HepG2 (cell line): ENCODE data around the gene RABL6. TPM values are rescaled to one million over a fixed set of nuclear protein-coding genes. Genes with fewer than 3 reads are reported as not detected.

Source experiments
- BORCS8-MEF2B ChIP-seq: sonication (generic); formaldehyde crosslinking; IDR thresholded peaks from 2 replicates; pipeline ENCODE4 v1.8.0; 2022; ENCODE audit warnings: mild to moderate bottlenecking, missing genetic modification reagents
- CREB3 ChIP-seq: sonication (generic); formaldehyde crosslinking; IDR thresholded peaks from 2 replicates; pipeline ENCODE4 v1.5.0; 2020; ENCODE audit warnings: missing genetic modification reagents
- CREM ChIP-seq, 2 experiments: sonication (generic) in 1 of 2; formaldehyde crosslinking in 1 of 2; IDR thresholded peaks; 2 replicates each; pipeline versions ENCODE4 v1.4.0 to v1.6.1; 2016 to 2020; ENCODE audit warnings: antibody characterized with exemption in 1 of 2, mild to moderate bottlenecking in 1 of 2, missing genetic modification reagents in 1 of 2
- DPF2 ChIP-seq: sonication (generic); formaldehyde crosslinking; IDR thresholded peaks from 2 replicates; pipeline ENCODE4 v1.4.0; 2020; ENCODE audit warnings: mild to moderate bottlenecking, low read depth, missing genetic modification reagents, borderline replicate concordance
- EED ChIP-seq: sonication (generic); formaldehyde crosslinking; IDR thresholded peaks from 2 replicates; pipeline ENCODE4 v1.5.0; 2020; ENCODE audit warnings: mild to moderate bottlenecking, missing genetic modification reagents
- FIP1L1 ChIP-seq: fragments of 200-400 bp; formaldehyde crosslinking; IDR thresholded peaks from 2 replicates; pipeline ENCODE4 v1.6.1; 2018; ENCODE audit warnings: low read depth, mild to moderate bottlenecking, low read length, moderate library complexity, borderline replicate concordance; ENCODE audit not compliant: insufficient read depth
- GATAD1 ChIP-seq: IDR thresholded peaks from 2 replicates; pipeline ENCODE4 v1.6.1; 2016; ENCODE audit warnings: missing genetic modification reagents, missing compliant biosample characterization
- HDAC1 ChIP-seq: sonication (generic); formaldehyde crosslinking; IDR thresholded peaks from 2 replicates; pipeline ENCODE4 v1.5.1; 2020; ENCODE audit warnings: mild to moderate bottlenecking, missing genetic modification reagents
- NFRKB ChIP-seq: fragments of 450-650 bp; IDR thresholded peaks from 2 replicates; pipeline ENCODE4 v1.6.1; 2017
- PTBP1 ChIP-seq: fragments of 200-400 bp; formaldehyde crosslinking; IDR thresholded peaks from 2 replicates; pipeline ENCODE4 v1.6.1; 2018; ENCODE audit warnings: low read length, low read depth; ENCODE audit not compliant: poor library complexity, severe bottlenecking
- RBM39 ChIP-seq: fragments of 200-400 bp; formaldehyde crosslinking; IDR thresholded peaks from one replicate; pipeline ENCODE4 v1.6.1; 2018; ENCODE audit warnings: antibody characterized with exemption, mild to moderate bottlenecking, low read depth, low read length; ENCODE audit not compliant: poor library complexity, severe bottlenecking
- SRY ChIP-seq: sonication (generic); formaldehyde crosslinking; IDR thresholded peaks from 2 replicates; pipeline ENCODE4 v1.8.0; 2022; ENCODE audit warnings: mild to moderate bottlenecking, missing genetic modification reagents
- TAF15 ChIP-seq: fragments of 200-400 bp; formaldehyde crosslinking; IDR thresholded peaks from one replicate; pipeline ENCODE4 v1.6.1; 2018; ENCODE audit warnings: mild to moderate bottlenecking, low read depth, low read length; ENCODE audit not compliant: poor library complexity, severe bottlenecking
- ZBTB39 ChIP-seq: sonication (generic); formaldehyde crosslinking; IDR thresholded peaks from 2 replicates; pipeline ENCODE4 v1.5.0; 2020; ENCODE audit warnings: missing genetic modification reagents
- ZBTB8A ChIP-seq: sonication (generic); formaldehyde crosslinking; IDR thresholded peaks from 2 replicates; pipeline ENCODE4 v1.4.0; 2020; ENCODE audit warnings: mild to moderate bottlenecking, low read depth, missing genetic modification reagents, borderline replicate concordance
- ZNF335 ChIP-seq: sonication (generic); formaldehyde crosslinking; IDR thresholded peaks from 2 replicates; pipeline ENCODE4 v1.4.0; 2020; ENCODE audit warnings: missing genetic modification reagents
- ZNF512 ChIP-seq: sonication (generic); formaldehyde crosslinking; IDR thresholded peaks from 2 replicates; pipeline ENCODE4 v1.4.0; 2020; ENCODE audit warnings: mild to moderate bottlenecking, missing genetic modification reagents
- polyA plus RNA-seq, 8 experiments: library from polyadenylated mRNA; depleted of rRNA in 3 of 8; stranded (reverse) in 7 of 8; unstranded in 1 of 8; fragments of >200 nt; fragmentation: Illumina TruSeq in 4 of 8; extraction: Trizol in 4 of 8; gene quantifications; 2 replicates each; pipeline versions ENCODE4 v1.2.1 to v1.2.3, GENCODE V29; 2011 to 2016; ENCODE audit warnings: low read depth in 4 of 8, missing spikeins in 1 of 8, mixed read lengths in 1 of 8; ENCODE audit not compliant: insufficient read depth in 1 of 8
- total RNA-seq, 5 experiments: library from RNA; depleted of rRNA; stranded (reverse); fragments of >200 nt; fragmentation: Illumina TruSeq; extraction: Trizol; gene quantifications; 2 replicates each; pipeline ENCODE4 v1.2.3, GENCODE V29; 2016; ENCODE audit warnings: low read depth in 1 of 5
- TF ChIP-seq, protein P1 (sequence below): sonication (generic); formaldehyde crosslinking; IDR thresholded peaks from 2 replicates; pipeline ENCODE4 v1.4.0; 2020; ENCODE audit warnings: missing genetic modification reagents, borderline replicate concordance

RABL6 gene
- total and polyA plus RNA-seq, 2 of the 13 experiments (the other 11 are each of a cell fraction or from before 2014, with no cell fraction given): 81.5 to 125 TPM

DNA sequence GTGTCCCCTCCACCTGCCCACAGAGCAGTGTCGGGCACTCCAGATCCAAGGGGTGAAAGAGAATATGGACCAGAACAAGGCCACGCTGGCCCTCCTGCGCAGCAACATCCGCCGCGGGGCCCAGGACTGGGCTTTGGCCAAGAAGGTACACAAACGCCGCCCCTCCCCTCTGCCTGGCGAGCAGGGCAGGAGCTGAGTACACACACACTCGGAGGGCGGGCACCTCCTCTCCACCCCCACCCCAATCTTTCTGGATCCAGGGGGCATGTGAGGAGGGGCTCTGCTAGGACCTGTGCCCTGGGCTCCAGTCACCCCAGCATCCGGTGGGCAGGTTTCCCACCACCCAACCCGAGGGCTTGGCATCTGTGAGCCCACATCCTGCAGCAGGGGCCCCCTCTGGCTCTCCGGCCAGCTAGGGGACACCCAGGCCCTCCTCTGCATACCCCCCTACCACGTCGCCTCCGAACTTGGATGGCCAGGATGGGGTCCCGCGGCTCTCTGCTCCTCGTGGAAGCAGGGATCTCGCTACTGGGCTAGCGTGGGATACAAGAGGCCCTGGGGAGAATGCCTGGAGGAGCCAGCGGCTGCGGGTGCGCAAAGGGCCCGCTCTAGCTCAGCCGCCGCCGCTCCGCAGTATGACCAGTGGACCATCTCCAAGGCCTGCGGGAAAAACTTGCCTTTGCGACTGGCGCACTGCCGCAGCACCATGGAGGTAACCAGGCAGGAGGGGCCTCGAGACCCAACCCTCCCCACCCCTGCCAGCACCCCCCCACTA, 8.5 kb upstream of the RABL6 start (continued):
- TF ChIP-seq, protein P1, sequence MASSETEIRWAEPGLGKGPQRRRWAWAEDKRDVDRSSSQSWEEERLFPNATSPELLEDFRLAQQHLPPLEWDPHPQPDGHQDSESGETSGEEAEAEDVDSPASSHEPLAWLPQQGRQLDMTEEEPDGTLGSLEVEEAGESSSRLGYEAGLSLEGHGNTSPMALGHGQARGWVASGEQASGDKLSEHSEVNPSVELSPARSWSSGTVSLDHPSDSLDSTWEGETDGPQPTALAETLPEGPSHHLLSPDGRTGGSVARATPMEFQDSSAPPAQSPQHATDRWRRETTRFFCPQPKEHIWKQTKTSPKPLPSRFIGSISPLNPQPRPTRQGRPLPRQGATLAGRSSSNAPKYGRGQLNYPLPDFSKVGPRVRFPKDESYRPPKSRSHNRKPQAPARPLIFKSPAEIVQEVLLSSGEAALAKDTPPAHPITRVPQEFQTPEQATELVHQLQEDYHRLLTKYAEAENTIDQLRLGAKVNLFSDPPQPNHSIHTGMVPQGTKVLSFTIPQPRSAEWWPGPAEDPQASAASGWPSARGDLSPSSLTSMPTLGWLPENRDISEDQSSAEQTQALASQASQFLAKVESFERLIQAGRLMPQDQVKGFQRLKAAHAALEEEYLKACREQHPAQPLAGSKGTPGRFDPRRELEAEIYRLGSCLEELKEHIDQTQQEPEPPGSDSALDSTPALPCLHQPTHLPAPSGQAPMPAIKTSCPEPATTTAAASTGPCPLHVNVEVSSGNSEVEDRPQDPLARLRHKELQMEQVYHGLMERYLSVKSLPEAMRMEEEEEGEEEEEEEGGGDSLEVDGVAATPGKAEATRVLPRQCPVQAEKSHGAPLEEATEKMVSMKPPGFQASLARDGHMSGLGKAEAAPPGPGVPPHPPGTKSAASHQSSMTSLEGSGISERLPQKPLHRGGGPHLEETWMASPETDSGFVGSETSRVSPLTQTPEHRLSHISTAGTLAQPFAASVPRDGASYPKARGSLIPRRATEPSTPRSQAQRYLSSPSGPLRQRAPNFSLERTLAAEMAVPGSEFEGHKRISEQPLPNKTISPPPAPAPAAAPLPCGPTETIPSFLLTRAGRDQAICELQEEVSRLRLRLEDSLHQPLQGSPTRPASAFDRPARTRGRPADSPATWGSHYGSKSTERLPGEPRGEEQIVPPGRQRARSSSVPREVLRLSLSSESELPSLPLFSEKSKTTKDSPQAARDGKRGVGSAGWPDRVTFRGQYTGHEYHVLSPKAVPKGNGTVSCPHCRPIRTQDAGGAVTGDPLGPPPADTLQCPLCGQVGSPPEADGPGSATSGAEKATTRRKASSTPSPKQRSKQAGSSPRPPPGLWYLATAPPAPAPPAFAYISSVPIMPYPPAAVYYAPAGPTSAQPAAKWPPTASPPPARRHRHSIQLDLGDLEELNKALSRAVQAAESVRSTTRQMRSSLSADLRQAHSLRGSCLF (CRISPR knock-in tag): no peak
- TF ChIP-seq NFRKB: no peak
- no peak; the same call in 1 of the 2 replicates for TF ChIP-seq SRY
- TF ChIP-seq TAF15: no peak
- no peak for TF ChIP-seq PTBP1
- 0 out of 2 replicates have a peak, but pooled peaks have one; percentile 59 for TF ChIP-seq BORCS8-MEF2B (CRISPR knock-in tag)
- 0 out of 2 replicates have a peak, but pooled peaks have one; percentile 58 for TF ChIP-seq EED (CRISPR knock-in tag)
- no peak for TF ChIP-seq ZBTB8A (CRISPR knock-in tag)
- TF ChIP-seq ZNF335 (CRISPR knock-in tag): peak; percentile 78; the same call in 1 of the 2 replicates
- TF ChIP-seq HDAC1 (CRISPR knock-in tag): peak; percentile 69; the same call in 1 of the 2 replicates
- peak; percentile 38; the same call in 1 of the 2 replicates for TF ChIP-seq CREM (IDR thresholded peaks at IDR 0.05)
- no peak for TF ChIP-seq CREM (CRISPR knock-in tag; IDR thresholded peaks at IDR 0.05)
- no peak for TF ChIP-seq CREB3 (CRISPR knock-in tag)
- TF ChIP-seq RBM39: peak; percentile 51
- peak; percentile 30 for TF ChIP-seq ZBTB39 (CRISPR knock-in tag)
- 0 out of 2 replicates have a peak, but pooled peaks have one; percentile 1 for TF ChIP-seq FIP1L1
- TF ChIP-seq ZNF512 (CRISPR knock-in tag): no peak
- TF ChIP-seq DPF2: peak; percentile 82
- peak; percentile 57; the same call in 1 of the 2 replicates for TF ChIP-seq GATAD1 (CRISPR knock-in tag)
